Astrocyte (in vitro differentiated cells and primary cell): ENCODE measurements around the gene CYB561D2. TPM values are rescaled to one million over a fixed set of nuclear protein-coding genes. Genes with fewer than 3 reads are reported as not detected.

Experiments
- DNase-seq: peaks from one replicate; pipeline ENCODE4 v3.0.0-alpha.2; 2010; ENCODE audit warnings: low read depth
- FAIRE-seq: peaks from 2 replicates; lab custom pipeline; 2011; peaks lifted over from hg19 to GRCh38; lab: Jason Lieb, UNC
- H2AFZ ChIP-seq: 2 replicates; pipeline ENCODE4 v1.6.0; 2012; ENCODE audit warnings: low read depth, low read length, inconsistent platforms
- H3K27ac ChIP-seq: 2 replicates; pipeline ENCODE4 v1.5.1; 2011; ENCODE audit warnings: low read depth, low read length, inconsistent platforms
- H3K27me3 ChIP-seq: 2 replicates; pipeline ENCODE4 v1.6.0; 2011; ENCODE audit warnings: low read length, inconsistent platforms; ENCODE audit not compliant: insufficient read depth
- H3K36me3 ChIP-seq: 2 replicates; pipeline ENCODE4 v1.5.1; 2011; ENCODE audit warnings: low read length, inconsistent platforms; ENCODE audit not compliant: insufficient read depth
- H3K4me1 ChIP-seq: 2 replicates; pipeline ENCODE4 v1.5.1; 2011; ENCODE audit warnings: low read length, inconsistent platforms; ENCODE audit not compliant: insufficient read depth
- H3K4me2 ChIP-seq: 2 replicates; pipeline ENCODE4 v1.6.0; 2012; ENCODE audit warnings: low read length, inconsistent platforms
- H3K4me3 ChIP-seq: 2 replicates; pipeline ENCODE4 v1.5.1; 2011; ENCODE audit warnings: low read depth, mild to moderate bottlenecking, low read length, inconsistent platforms; ENCODE audit not compliant: insufficient read depth
- H3K79me2 ChIP-seq: 2 replicates; pipeline ENCODE4 v1.6.0; 2012; ENCODE audit warnings: mild to moderate bottlenecking, low read length, inconsistent platforms; ENCODE audit not compliant: insufficient read depth
- H3K9ac ChIP-seq: 2 replicates; pipeline ENCODE4 v1.6.0; 2012; ENCODE audit warnings: mild to moderate bottlenecking, low read length, inconsistent platforms
- H3K9me3 ChIP-seq: 2 replicates; pipeline ENCODE4 v1.5.1; 2012; ENCODE audit warnings: low read depth, mild to moderate bottlenecking, low read length, inconsistent platforms; ENCODE audit not compliant: insufficient read depth
- H4K20me1 ChIP-seq: 2 replicates; pipeline ENCODE4 v1.6.0; 2012; ENCODE audit warnings: low read length, inconsistent platforms; ENCODE audit not compliant: insufficient read depth
- H3K27ac Mint-ChIP-seq: one replicate; pipeline ENCODE4 v1.8.0; 2021; ENCODE audit warnings: mild to moderate bottlenecking, mixed read lengths; ENCODE audit not compliant: unreplicated experiment
- H3K27me3 Mint-ChIP-seq: one replicate; pipeline ENCODE4 v1.8.0; 2021; ENCODE audit warnings: low read depth, mixed read lengths; ENCODE audit not compliant: unreplicated experiment
- H3K36me3 Mint-ChIP-seq: one replicate; pipeline ENCODE4 v1.8.0; 2021; ENCODE audit warnings: low read depth, mixed read lengths; ENCODE audit not compliant: unreplicated experiment
- H3K4me1 Mint-ChIP-seq: one replicate; pipeline ENCODE4 v1.8.0; 2021; ENCODE audit warnings: low read depth, mixed read lengths; ENCODE audit not compliant: unreplicated experiment
- H3K4me3 Mint-ChIP-seq: one replicate; pipeline ENCODE4 v1.8.0; 2021; ENCODE audit warnings: mild to moderate bottlenecking, moderate library complexity, mixed read lengths; ENCODE audit not compliant: unreplicated experiment
- H3K9me3 Mint-ChIP-seq: one replicate; pipeline ENCODE4 v1.8.0; 2021; ENCODE audit warnings: mild to moderate bottlenecking, mixed read lengths; ENCODE audit not compliant: unreplicated experiment
- CTCF ChIP-seq: IDR thresholded peaks from 2 replicates; pipeline ENCODE4 v1.5.1; 2011; ENCODE audit warnings: low read depth, mild to moderate bottlenecking, inconsistent platforms, low read length, moderate library complexity; ENCODE audit not compliant: insufficient read depth
- EZH2 ChIP-seq: IDR thresholded peaks from 2 replicates; pipeline ENCODE4 v1.6.1; 2012; ENCODE audit warnings: mild to moderate bottlenecking, low read length, inconsistent platforms; ENCODE audit not compliant: insufficient read depth
- total RNA-seq: library from RNA; stranded (reverse); gene quantifications from 2 replicates; pipeline ENCODE4 v1.2.1, GENCODE V29; 2021

CYB561D2 gene
- total RNA-seq, 1 donor from 2014 or later, result 19.4 TPM

GRCh38 chr3:50337175-50337861 lies 13.3 kb upstream of the CYB561D2 start:
- Histone ChIP-seq H3K4me2 (peak overlapping the region; percentile 94), H2AFZ (peak overlapping the region; percentile 83), H3K36me3 (no peaks in the 10 kb centered on the region), H3K27ac (peak overlapping the region; percentile 92), H3K79me2 (peaks cover 47% of the 10 kb centered on the region), H4K20me1 (peaks cover 41% of the 10 kb centered on the region), H3K9me3 (no peaks in the 10 kb centered on the region), H3K4me3 (peak overlapping the region; percentile 92), H3K27me3 (no peaks in the 10 kb centered on the region), H3K9ac (peak overlapping the region; percentile 97), H3K4me1 (peaks cover 40% of the 10 kb centered on the region)
- peak overlapping the region; percentile 97 for H3K27ac Mint-ChIP-seq
- FAIRE-seq, result peak; percentile 56
- TF ChIP-seq CTCF (no peak), EZH2 (no peak)
- peaks cover 4% of the 10 kb centered on the region for H3K9me3 Mint-ChIP-seq
- H3K4me1 Mint-ChIP-seq, result peaks cover 26% of the 10 kb centered on the region
- peak overlapping the region; percentile 94 for H3K4me3 Mint-ChIP-seq
- peaks cover 16% of the 10 kb centered on the region for H3K27me3 Mint-ChIP-seq
- DNase-seq, result peak; percentile 97
- H3K36me3 Mint-ChIP-seq, result peaks cover 1% of the 10 kb centered on the region

- Mint-ChIP-seq H3K36me3 (no peaks in the 10 kb centered on the region), H3K27ac (no peak overlapping the region), H3K4me1 (peaks cover 21% of the 10 kb centered on the region), H3K4me3 (peak overlapping the region; percentile 94), H3K9me3 (peaks cover 4% of the 10 kb centered on the region), H3K27me3 (peaks cover 26% of the 10 kb centered on the region)
- Histone ChIP-seq H3K9ac (no peak overlapping the region), H3K27me3 (no peaks in the 10 kb centered on the region), H3K27ac (no peak overlapping the region), H3K4me2 (no peak overlapping the region), H3K4me3 (no peak overlapping the region), H4K20me1 (peaks cover 27% of the 10 kb centered on the region), H3K4me1 (peaks cover 37% of the 10 kb centered on the region), H3K9me3 (no peaks in the 10 kb centered on the region), H2AFZ (no peak overlapping the region), H3K36me3 (no peaks in the 10 kb centered on the region), H3K79me2 (peaks cover 31% of the 10 kb centered on the region)
- no peak for DNase-seq
- TF ChIP-seq CTCF (no peak), EZH2 (no peak)
- no peak for FAIRE-seq
These were observed 11.7 kb upstream of the CYB561D2 start for GRCh38 chr3:50338965-50339364.
